Stimulated activated memory B cell treated with anti-CD40 and anti-IgM and Interleukin-4, amounts not matched to agents 10 μg/mL and 1 μg/mL and 100 μg/mL, for 72 hours (primary cell): Measurements from ENCODE around the gene CAPN11.

ENCODE experiments used
- ATAC-seq: fragments of 150-1000 bp; cut with Tn5 transposase; 2 replicates; pipeline ENCODE4 v1.10.0; 2021
- H3K27ac Mint-ChIP-seq: one replicate; pipeline ENCODE4 v1.8.0; 2022; ENCODE audit warnings: mild to moderate bottlenecking, mixed read lengths
- H3K27me3 Mint-ChIP-seq: one replicate; pipeline ENCODE4 v1.8.0; 2022; ENCODE audit warnings: mixed read lengths
- H3K36me3 Mint-ChIP-seq: one replicate; pipeline ENCODE4 v1.8.0; 2022; ENCODE audit warnings: mixed read lengths
- H3K4me1 Mint-ChIP-seq: one replicate; pipeline ENCODE4 v1.8.0; 2022; ENCODE audit warnings: mixed read lengths
- H3K4me3 Mint-ChIP-seq: one replicate; pipeline ENCODE4 v1.8.0; 2022; ENCODE audit warnings: mild to moderate bottlenecking, moderate library complexity, mixed read lengths
- H3K9me3 Mint-ChIP-seq: one replicate; pipeline ENCODE4 v1.8.0; 2022; ENCODE audit warnings: mixed read lengths

The CAPN11 gene

DNA sequence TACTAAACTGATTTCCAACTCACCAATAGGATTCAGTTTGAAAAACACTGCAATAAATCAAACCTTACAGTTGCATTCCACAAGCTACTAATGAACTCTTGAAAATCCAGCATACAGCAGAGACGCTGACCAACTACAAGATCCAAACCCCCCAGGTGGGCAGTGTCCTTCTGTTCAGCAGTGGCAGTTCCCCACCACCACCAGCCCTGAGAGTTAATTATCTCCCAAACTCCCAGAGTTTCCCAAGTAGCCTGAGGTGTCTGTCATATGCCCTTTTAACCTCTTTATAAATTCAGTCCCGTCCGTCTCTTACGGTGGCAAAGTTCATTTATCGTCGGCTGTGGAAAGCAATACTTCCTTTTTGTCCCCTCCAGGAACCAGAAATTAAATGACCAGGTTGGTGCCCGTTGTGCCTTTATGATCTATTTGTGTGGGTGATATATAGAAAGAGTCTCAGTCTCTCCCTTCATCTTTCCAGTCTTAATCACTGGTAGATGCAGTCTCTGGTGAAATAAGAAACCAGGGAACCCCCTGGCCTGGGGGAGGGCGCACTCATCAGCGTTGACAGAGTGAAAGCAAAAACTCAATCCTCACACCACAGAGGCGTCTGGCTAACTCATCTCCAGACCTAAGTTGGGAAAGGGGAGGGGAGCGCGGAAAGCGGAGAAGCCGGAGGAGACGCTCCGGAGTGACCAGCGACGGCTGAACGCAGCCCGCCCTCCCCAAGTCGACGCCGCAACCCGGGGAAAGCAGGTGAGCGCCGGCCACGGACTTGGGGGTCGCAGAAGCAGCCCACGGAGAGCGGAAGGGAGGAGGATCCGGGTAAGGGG lies 32.1 kb upstream of the CAPN11 start:
- ATAC-seq: peak; percentile 65
- H3K4me3 Mint-ChIP-seq: peak overlapping the region; percentile 90
- peaks cover 7% of the 10 kb centered on the region for H3K36me3 Mint-ChIP-seq
- peak overlapping the region; percentile 90 for H3K27ac Mint-ChIP-seq
- H3K4me1 Mint-ChIP-seq: peaks cover 63% of the 10 kb centered on the region
- no peaks in the 10 kb centered on the region for H3K9me3 Mint-ChIP-seq
- H3K27me3 Mint-ChIP-seq: no peaks in the 10 kb centered on the region

DNA sequence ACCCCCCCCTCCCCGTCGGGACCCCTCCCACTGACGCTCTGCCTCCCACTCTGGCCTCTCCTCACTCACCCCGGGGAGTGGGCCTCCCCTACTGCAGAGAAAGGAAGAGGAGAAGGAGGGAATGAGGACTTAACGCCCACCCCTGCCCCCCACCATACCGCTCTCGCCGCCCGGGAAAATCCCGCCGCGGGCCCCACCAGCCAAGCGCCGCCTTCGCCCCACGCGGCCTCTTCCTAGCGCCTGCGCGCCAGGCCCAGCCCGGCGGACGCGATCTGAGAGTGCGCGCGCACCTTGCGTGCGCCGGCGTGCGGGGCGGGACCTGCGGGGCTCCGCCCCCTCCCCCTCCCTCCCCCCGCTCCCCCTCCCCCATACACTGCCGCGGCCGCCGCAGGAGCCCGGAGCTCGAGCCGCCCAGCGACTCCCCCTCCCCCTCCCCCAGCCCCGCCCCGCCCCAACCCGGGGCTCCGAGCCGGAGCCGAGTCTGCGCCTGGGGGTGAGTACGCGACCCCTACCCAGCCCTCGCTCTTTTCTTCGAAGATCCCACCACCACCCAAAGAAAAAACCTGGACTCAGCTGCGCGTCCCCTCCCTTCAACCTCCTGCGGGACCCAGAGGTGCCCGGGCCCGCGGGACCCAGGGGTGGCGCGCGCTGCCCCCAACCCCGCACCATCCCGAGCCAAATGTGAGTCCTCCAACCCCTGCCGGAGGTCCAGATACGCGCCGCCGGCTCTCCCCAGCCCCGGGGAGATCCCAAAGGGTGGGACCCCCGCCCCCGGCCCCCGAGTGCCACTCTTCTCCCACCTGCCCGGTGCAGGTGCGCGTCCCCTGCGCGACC lies 31.2 kb upstream of the CAPN11 start, which contains the start of the genes MRPL14 and TMEM63B:
TSS of gene MRPL14 (minus strand) at position 267 of the 834 bp plus-strand sequence. CDS start 10,841 bp downstream, outside the sequence.
TSS of gene TMEM63B (plus strand) at position 369 of the 834 bp plus-strand sequence. CDS start 7,031 bp downstream, outside the sequence.
- Mint-ChIP-seq H3K4me1 (peaks cover 58% of the 10 kb centered on the region), H3K9me3 (no peaks in the 10 kb centered on the region), H3K27ac (peak within 1 kb of the TSS; percentile 90), H3K36me3 (peaks cover 7% of the 10 kb centered on the region), H3K27me3 (no peaks in the 10 kb centered on the region), H3K4me3 (peak within 1 kb of the TSS; percentile 91)
- ATAC-seq: peak; percentile 92

DNA sequence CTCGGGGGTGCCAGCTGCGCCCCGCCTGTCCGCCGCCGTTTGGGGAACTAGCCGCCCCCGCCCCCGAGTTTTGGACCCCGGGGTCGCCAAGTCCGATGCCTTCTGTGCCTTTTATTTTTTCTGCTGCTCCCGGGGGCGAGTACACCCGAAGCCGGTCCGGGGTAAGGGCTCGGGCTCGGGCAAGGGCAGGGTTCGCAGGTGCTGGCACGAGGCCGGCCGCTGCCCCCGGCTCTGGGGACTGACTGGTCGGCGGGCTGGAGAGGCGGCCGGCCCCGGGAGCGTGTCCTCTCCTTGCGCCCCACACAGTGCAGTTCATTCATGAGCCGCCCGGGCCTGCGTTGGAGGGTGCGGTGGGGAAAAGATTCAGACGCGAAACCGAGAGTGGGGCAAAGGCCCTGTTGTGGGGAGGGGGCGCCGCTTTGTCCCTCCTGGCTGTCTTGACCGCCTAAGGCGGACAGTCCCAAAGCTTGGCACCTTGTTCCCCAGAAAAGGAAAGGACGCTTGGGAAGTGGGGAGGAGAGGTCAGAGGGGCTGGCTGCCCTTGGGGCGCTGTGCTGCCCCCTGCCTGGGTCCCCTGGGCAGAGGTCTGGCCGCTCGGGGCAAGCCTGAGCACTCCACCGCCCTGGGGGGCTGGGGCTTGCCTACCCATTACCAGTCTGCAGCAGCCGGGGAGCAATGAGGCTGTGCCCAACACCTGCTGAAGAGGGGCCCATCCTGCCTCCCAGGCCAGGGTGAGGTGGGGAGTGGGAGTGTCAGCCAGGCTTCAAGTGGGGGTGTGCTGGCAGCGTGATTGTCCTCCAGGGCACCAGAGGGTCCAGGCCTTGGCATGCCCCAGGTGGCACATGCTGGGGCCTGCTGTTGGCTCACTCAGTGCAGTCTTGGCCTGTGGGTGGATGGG lies 30.4 kb upstream of the CAPN11 start:
- H3K9me3 Mint-ChIP-seq: no peaks in the 10 kb centered on the region
- H3K4me1 Mint-ChIP-seq: peaks cover 52% of the 10 kb centered on the region
- H3K4me3 Mint-ChIP-seq: peak overlapping the region; percentile 91
- no peaks in the 10 kb centered on the region for H3K27me3 Mint-ChIP-seq
- peaks cover 7% of the 10 kb centered on the region for H3K36me3 Mint-ChIP-seq
- H3K27ac Mint-ChIP-seq: peak overlapping the region; percentile 90
- peak; percentile 32 for ATAC-seq

DNA sequence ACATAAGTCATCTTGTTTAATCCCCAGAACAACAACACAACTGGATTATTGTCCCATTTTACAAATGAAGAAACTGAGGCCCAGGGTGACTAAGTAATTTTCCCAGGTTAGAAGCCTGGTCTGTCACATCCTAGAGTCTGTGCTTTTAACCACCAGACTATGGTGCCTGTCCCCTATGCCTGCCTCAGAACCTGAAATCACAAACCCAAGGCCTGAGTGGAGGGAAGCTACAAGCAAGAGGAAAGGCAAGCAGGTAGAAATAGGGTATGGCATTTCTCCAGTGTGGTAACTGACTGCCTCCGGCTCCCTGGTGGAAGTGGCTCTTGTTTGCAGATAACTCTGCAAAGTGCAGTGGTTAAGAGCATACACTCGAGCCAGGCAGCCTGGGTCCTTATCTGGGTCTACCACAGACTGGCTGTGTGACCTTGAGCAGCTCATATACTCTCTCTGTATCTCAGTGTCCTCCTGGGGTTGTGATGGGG lies 28.7 kb upstream of the CAPN11 start:
- Mint-ChIP-seq H3K27me3 (no peaks in the 10 kb centered on the region), H3K4me3 (no peak overlapping the region), H3K36me3 (peaks cover 10% of the 10 kb centered on the region), H3K27ac (no peak overlapping the region), H3K4me1 (peaks cover 45% of the 10 kb centered on the region), H3K9me3 (no peaks in the 10 kb centered on the region)
- no peak for ATAC-seq

DNA sequence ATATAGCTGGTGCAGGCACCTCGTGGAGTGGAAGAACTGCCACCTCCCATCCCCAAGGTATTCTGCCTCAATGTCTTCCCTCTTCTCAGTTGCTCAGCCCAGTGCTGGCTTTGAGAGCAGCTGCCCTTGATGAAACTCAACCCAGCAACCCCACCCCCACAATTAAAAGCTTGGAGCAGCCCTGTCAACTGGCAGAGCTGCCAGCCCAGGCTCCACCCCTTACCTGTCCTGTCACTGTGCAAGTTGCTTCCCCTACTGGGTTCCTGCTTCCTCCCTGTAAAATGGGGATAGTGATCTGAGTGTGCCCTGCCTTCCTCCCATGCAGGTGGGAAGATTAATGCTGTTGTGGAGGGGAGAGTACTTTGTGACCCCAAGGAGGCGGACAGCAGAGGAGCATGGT lies 26.7 kb upstream of the CAPN11 start:
- H3K36me3 Mint-ChIP-seq: peaks cover 20% of the 10 kb centered on the region
- H3K4me3 Mint-ChIP-seq: no peak overlapping the region
- H3K27me3 Mint-ChIP-seq: no peaks in the 10 kb centered on the region
- no peak for ATAC-seq
- H3K9me3 Mint-ChIP-seq: no peaks in the 10 kb centered on the region
- H3K4me1 Mint-ChIP-seq: peaks cover 33% of the 10 kb centered on the region
- no peak overlapping the region for H3K27ac Mint-ChIP-seq

DNA sequence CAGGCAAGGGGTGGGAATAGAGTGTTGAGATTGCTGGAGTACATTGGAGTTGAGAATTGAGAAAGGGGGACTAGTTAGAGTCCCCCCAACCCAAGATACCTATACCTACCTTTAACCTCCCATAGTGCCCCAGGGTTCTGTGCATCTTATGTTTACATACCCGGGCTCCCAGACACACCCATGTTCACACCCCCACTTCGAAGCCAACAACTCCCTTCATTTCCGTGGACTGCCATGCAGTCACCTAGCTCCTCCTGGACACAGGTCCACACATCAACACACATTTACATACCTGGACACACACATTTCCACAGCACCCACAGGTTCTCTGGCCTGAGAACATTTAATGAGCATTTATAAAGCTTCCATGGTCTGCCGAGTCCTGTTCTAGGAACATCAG lies 26.1 kb upstream of the CAPN11 start:
- H3K9me3 Mint-ChIP-seq: no peaks in the 10 kb centered on the region
- H3K36me3 Mint-ChIP-seq: peaks cover 25% of the 10 kb centered on the region
- H3K27ac Mint-ChIP-seq: no peak overlapping the region
- peaks cover 33% of the 10 kb centered on the region for H3K4me1 Mint-ChIP-seq
- H3K4me3 Mint-ChIP-seq: no peak overlapping the region
- ATAC-seq: no peak
- H3K27me3 Mint-ChIP-seq: no peaks in the 10 kb centered on the region

DNA sequence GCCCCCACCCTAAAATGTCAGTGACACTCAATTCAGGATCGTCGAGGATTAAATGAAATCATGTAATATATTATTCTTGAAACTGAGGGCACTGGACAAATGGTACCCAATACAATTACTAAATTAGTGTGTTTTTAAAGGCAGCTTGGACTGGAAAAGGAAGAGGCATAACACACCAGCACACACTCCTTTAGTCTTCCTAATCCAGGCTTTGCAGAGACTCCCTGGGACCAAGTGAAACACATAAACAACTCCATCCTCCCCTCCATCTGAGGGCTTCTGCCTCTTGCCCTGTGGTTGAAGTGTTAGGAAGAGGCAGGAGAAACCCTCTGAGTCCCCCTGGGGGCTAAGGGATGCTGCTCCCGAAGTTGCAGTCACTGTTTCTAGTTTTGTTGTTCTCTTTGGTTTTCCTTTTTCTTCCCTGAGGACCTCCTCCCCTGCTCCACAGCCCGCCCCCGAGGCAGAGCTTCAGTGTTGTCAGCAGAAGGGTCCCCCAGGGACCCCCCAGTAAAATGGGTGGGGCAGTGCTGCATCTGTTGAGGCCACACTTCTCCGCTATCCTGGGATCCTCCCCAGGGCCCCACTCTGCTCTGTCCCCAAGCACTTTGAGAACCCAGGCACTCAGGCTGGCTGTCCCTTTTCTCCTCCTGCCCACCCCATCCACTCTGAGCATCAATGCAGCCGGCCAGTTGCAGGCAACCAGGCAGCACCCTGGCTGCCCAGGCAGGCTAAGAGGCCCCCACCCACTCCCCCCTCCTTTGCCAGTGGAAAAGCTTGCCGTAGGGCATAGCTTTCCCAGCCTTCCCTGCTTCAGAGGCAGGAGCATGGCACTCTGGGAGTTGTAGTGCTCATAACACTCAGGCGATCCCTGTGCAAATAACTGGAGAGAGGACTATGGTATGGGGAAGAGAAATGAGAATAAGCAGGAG lies 25.4 kb upstream of the CAPN11 start:
- H3K4me3 Mint-ChIP-seq: no peak overlapping the region
- peaks cover 29% of the 10 kb centered on the region for H3K4me1 Mint-ChIP-seq
- H3K27ac Mint-ChIP-seq: peak overlapping the region; percentile 37
- ATAC-seq: no peak
- H3K9me3 Mint-ChIP-seq: no peaks in the 10 kb centered on the region
- peaks cover 25% of the 10 kb centered on the region for H3K36me3 Mint-ChIP-seq
- no peaks in the 10 kb centered on the region for H3K27me3 Mint-ChIP-seq

DNA sequence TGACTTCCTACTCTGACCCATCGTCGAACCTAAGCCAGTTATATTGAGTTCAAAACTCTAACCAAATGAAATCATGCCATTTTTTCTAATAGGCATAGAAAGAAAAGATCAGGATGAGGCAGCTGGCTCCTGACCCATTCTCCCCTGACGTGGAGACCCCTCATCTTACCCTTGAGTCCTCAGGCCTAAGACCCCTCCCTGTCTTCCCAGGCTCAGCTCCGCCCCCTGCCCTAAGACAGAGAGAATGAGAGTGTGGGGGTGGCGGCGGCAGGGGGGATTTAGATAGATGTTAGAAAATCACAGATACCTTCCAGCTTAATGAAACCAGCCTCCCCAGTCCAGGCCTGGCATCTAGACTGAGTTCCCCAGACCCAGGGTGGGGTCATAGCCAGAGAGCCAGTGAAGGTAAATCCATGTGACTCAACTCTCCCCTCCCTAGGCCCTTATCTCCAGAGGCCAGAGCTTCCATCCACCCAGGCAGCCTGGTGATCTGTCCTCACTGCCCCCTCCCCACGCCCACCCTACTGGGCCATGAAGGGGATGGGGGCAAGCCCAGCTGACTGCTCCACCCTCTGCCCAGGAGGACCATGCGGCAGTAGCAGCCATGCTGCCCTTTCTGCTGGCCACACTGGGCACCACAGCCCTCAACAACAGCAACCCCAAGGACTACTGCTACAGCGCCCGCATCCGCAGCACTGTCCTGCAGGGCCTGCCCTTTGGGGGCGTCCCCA lies 24.5 kb upstream of the CAPN11 start:
- Mint-ChIP-seq H3K4me1 (peaks cover 23% of the 10 kb centered on the region), H3K36me3 (peaks cover 30% of the 10 kb centered on the region), H3K4me3 (no peak overlapping the region), H3K27me3 (no peaks in the 10 kb centered on the region), H3K9me3 (no peaks in the 10 kb centered on the region), H3K27ac (peak overlapping the region; percentile 37)
- no peak for ATAC-seq

DNA sequence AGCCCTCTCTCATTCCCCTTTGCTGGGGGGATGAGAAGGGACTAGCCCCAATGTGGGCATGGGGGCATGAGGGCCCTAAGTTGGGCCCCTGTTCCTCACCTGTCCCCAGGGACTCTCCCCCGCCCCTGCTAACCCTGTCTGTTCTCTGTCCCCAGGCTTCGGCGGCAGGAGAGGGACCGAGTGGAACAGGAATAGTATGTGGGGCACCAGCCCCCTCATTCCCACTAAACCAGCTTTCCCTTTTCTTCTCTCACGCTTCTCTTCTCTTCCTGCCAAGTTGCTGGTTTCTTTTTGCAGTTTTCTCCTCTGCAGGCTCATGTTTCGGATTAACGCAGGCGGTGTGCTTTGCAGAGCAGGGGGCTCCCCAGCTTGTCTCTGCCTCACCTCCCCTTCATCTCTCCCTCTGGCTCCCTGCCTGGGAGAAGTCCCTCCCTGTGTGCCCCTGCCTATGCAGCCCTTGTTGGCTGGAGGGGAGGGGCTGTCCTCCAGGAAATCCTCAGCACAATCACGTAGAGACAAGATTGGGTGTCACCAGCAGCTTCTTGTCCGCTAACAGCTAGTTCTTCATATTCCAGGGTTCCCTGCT lies 23.4 kb upstream of the CAPN11 start:
- Mint-ChIP-seq H3K4me1 (peaks cover 17% of the 10 kb centered on the region), H3K4me3 (no peak overlapping the region), H3K36me3 (peaks cover 42% of the 10 kb centered on the region), H3K27me3 (no peaks in the 10 kb centered on the region), H3K27ac (no peak overlapping the region), H3K9me3 (no peaks in the 10 kb centered on the region)
- ATAC-seq: no peak

DNA sequence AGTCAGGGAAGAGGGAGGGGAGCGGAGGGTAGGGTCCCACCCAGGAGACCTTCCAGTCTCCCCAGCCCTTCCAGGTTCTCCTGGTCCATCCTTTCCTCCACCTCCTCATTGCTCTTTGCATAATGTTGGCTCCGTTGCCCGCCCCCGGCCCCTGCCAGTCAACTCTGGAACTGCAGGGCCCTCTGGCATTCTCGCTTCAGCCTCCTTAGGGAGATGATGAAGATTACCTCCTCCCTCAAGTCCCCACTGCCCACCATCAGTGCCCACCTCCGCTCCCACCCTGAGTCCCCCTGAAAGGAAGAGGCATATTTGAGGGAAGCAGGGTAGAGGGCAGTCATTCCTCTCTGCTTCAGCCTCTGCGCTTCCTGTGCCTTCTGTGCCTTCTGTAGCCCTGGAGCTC lies 22.7 kb upstream of the CAPN11 start:
- Mint-ChIP-seq H3K4me3 (no peak overlapping the region), H3K36me3 (peaks cover 48% of the 10 kb centered on the region), H3K9me3 (no peaks in the 10 kb centered on the region), H3K4me1 (peaks cover 17% of the 10 kb centered on the region), H3K27ac (no peak overlapping the region), H3K27me3 (no peaks in the 10 kb centered on the region)
- no peak for ATAC-seq

DNA sequence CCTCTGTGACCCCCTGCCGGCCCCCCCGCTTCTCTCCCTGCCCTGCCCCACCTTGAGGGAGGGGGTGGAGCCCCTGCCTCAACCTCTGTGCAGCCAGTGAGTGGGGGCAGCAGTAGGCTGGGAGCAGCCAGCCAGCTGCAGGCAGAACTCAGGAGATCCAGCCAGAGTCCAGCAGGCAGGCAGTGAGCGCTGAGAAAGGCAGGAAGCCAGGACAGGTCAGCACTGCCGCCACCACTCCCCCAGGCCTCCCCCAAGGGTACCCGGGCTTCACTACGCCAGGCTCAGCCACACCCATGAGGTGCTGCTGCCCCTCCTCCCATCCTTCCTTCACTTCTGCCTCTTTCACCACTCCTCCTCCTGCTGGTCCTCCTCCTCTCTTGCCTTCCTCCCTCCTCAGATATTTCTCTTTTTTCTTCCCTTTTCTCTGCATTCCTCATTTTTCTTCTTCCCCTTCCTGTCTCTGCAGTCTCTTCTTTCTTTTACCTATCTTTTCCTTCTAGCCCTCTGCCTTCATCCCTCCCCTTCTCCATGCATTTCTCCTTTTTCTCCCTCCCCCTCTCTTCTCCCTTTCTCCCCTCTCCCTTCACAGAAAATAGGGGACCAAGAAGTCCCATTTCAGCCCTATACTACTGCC lies 19.8 kb upstream of the CAPN11 start:
- Mint-ChIP-seq H3K27ac (no peak overlapping the region), H3K4me3 (no peak overlapping the region), H3K9me3 (no peaks in the 10 kb centered on the region), H3K4me1 (peaks cover 9% of the 10 kb centered on the region), H3K36me3 (peaks cover 68% of the 10 kb centered on the region), H3K27me3 (no peaks in the 10 kb centered on the region)
- no peak for ATAC-seq

DNA sequence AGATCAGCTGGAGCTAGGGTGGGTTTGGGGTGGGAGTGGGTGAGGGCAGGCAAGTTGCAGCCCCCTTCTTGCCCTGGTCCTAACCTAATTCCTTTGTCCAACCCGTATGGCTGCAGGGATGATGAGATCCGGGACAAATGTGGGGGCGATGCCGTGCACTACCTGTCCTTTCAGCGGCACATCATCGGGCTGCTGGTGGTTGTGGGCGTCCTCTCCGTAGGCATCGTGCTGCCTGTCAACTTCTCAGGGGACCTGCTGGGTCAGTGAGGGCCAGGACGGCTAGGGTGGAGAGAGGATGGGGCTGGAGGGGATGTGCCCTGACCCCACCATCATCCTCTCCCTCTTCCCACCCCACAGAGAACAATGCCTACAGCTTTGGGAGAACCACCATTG lies 19.3 kb upstream of the CAPN11 start:
- peaks cover 72% of the 10 kb centered on the region for H3K36me3 Mint-ChIP-seq
- H3K27ac Mint-ChIP-seq: no peak overlapping the region
- no peaks in the 10 kb centered on the region for H3K9me3 Mint-ChIP-seq
- no peaks in the 10 kb centered on the region for H3K27me3 Mint-ChIP-seq
- no peak for ATAC-seq
- peaks cover 6% of the 10 kb centered on the region for H3K4me1 Mint-ChIP-seq
- H3K4me3 Mint-ChIP-seq: no peak overlapping the region

DNA sequence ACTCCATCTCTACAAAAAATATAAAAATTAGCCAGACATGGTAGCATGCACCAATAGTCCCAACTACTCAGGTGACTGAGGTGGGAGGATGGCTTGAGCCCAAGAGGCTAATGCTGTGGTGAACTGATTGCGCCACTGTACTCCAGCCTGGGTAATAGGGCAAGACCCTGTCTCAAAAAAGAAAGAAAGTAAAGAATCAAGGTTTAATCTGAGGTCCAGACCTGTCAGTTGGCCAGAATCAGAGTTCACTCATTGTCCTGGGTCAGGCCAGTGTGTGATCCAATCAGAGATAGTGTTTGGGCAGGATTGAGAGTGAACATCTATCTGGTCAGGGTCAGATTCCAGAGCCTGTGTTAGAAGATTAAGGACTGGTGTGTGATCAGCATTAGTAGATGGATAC lies 15.8 kb upstream of the CAPN11 start:
- Mint-ChIP-seq H3K4me1 (no peaks in the 10 kb centered on the region), H3K4me3 (no peak overlapping the region), H3K27me3 (no peaks in the 10 kb centered on the region), H3K27ac (no peak overlapping the region), H3K36me3 (peaks cover 61% of the 10 kb centered on the region), H3K9me3 (no peaks in the 10 kb centered on the region)
- no peak for ATAC-seq
